Omental fat pad (tissue), 4 donors: ENCODE results near the gene LPA. TPM values are rescaled to one million over a fixed set of nuclear protein-coding genes. Genes with fewer than 3 reads are reported as not detected.

Source experiments
- ATAC-seq: fragments of 150-250 bp; one replicate; pipeline ENCODE4 v1.9.1; 2016; ENCODE audit warnings: mild to moderate bottlenecking, moderate library complexity; ENCODE audit not compliant: low FRiP score
- DNase-seq: peaks from one replicate; pipeline ENCODE4 v3.0.0-alpha.2; 2019; ENCODE audit warnings: low spot score
- CTCF ChIP-seq, 3 donors: fragments of 450-650 bp; IDR thresholded peaks; one replicate each; pipeline ENCODE4 v1.5.1; 2016 to 2017; ENCODE audit warnings: antibody characterized with exemption in 3 of 3, mild to moderate bottlenecking in 3 of 3, moderate library complexity in 2 of 3
- total RNA-seq, 4 donors: library from RNA; depleted of rRNA; stranded (reverse); fragments of >200 nt; gene quantifications; one replicate each; pipeline ENCODE4 v1.1.0, GENCODE V29; 2016

The LPA gene
- total RNA-seq, 4 donors from 2014 or later, result 0.24 to 0.65 TPM; not detected in 2

- peak in 1 of 3 donors; percentile 93 for TF ChIP-seq CTCF (IDR thresholded peaks at IDR 0.05)
- ATAC-seq (peak; percentile 89), DNase-seq (peak; percentile 67)
Observed at GRCh38 chr6:160520043-160520904, 143.8 kb downstream of the LPA start.

- TF ChIP-seq CTCF (IDR thresholded peaks at IDR 0.05), result no peak
- DNase-seq (no peak), ATAC-seq (no peak)
Observed at GRCh38 chr6:160519603-160520042, 144.5 kb downstream of the LPA start.

- DNase-seq (no peak), ATAC-seq (no peak)
- no peak for TF ChIP-seq CTCF (IDR thresholded peaks at IDR 0.05)
Observed at GRCh38 chr6:160519133-160519532, 144.9 kb downstream of the LPA start.

- no peak for TF ChIP-seq CTCF (IDR thresholded peaks at IDR 0.05)
- no peak for DNase-seq
- ATAC-seq, result no peak
Observed at GRCh38 chr6:160513836-160514235, 150.2 kb downstream of the LPA start.

GRCh38 chr6:160510976-160511617 is 153.0 kb downstream of the LPA start:
- no peak for TF ChIP-seq CTCF (IDR thresholded peaks at IDR 0.05)
- DNase-seq, result no peak
- ATAC-seq, result no peak

- ATAC-seq (no peak), DNase-seq (no peak)
- no peak for TF ChIP-seq CTCF (IDR thresholded peaks at IDR 0.05)
Observed at GRCh38 chr6:160510199-160510598, 153.9 kb downstream of the LPA start.
